HepG2 (cell line): ENCODE data around the gene DUSP9. TPM values are rescaled to one million over a fixed set of nuclear protein-coding genes. Genes with fewer than 3 reads are reported as not detected.

Experiments used
- HES4 ChIP-seq: sonication (generic); formaldehyde crosslinking; IDR thresholded peaks from 2 replicates; pipeline ENCODE4 v1.9.0; 2021; ENCODE audit warnings: mild to moderate bottlenecking, missing genetic modification reagents, borderline replicate concordance
- HOXA9 ChIP-seq: sonication (generic); formaldehyde crosslinking; IDR thresholded peaks from 2 replicates; pipeline ENCODE4 v1.8.1; 2022; ENCODE audit warnings: missing genetic modification reagents, mild to moderate bottlenecking, moderate library complexity, borderline replicate concordance
- IKZF5 ChIP-seq: IDR thresholded peaks from 2 replicates; pipeline ENCODE4 v1.6.1; 2018; ENCODE audit warnings: missing genetic modification reagents, mild to moderate bottlenecking, missing compliant biosample characterization
- NCOR1 ChIP-seq: fragments of 200-600 bp; sonication (generic); IDR thresholded peaks from 2 replicates; pipeline ENCODE4 v1.7.0; 2017; ENCODE audit warnings: antibody characterized with exemption, low read length, borderline replicate concordance
- RBM39 ChIP-seq: fragments of 200-400 bp; formaldehyde crosslinking; IDR thresholded peaks from one replicate; pipeline ENCODE4 v1.6.1; 2018; ENCODE audit warnings: antibody characterized with exemption, mild to moderate bottlenecking, low read depth, low read length; ENCODE audit not compliant: poor library complexity, severe bottlenecking
- SP5 ChIP-seq: IDR thresholded peaks from 2 replicates; pipeline ENCODE4 v1.6.1; 2016; ENCODE audit warnings: low read depth, borderline replicate concordance
- SRSF1 ChIP-seq: fragments of 200-400 bp; formaldehyde crosslinking; optimal IDR thresholded peaks from 2 replicates; pipeline ENCODE3; 2017; ENCODE audit warnings: mild to moderate bottlenecking, low read depth, low read length, moderate library complexity
- TCF12 ChIP-seq, 2 experiments: fragments of 450-650 bp in 1 of 2; sonication (generic) in 1 of 2; formaldehyde crosslinking in 1 of 2; IDR thresholded peaks; 2 replicates each; pipeline versions ENCODE4 v1.6.1 to v1.8.0; 2017 to 2022; ENCODE audit warnings: antibody characterized with exemption in 1 of 2, mild to moderate bottlenecking in 1 of 2, missing genetic modification reagents in 1 of 2, moderate library complexity in 1 of 2
- TRIM24 ChIP-seq: sonication (generic); formaldehyde crosslinking; IDR thresholded peaks from 2 replicates; pipeline ENCODE4 v1.8.0; 2022; ENCODE audit warnings: mild to moderate bottlenecking, missing genetic modification reagents
- ZNF318 ChIP-seq: sonication (generic); formaldehyde crosslinking; IDR thresholded peaks from 2 replicates; pipeline ENCODE4 v1.4.0; 2020; ENCODE audit warnings: mild to moderate bottlenecking, missing genetic modification reagents
- polyA plus RNA-seq, 8 experiments: library from polyadenylated mRNA; depleted of rRNA in 3 of 8; stranded (reverse) in 7 of 8; unstranded in 1 of 8; fragments of >200 nt; fragmentation: Illumina TruSeq in 4 of 8; extraction: Trizol in 4 of 8; gene quantifications; 2 replicates each; pipeline versions ENCODE4 v1.2.1 to v1.2.3, GENCODE V29; 2011 to 2016; ENCODE audit warnings: low read depth in 4 of 8, missing spikeins in 1 of 8, mixed read lengths in 1 of 8; ENCODE audit not compliant: insufficient read depth in 1 of 8
- total RNA-seq, 5 experiments: library from RNA; depleted of rRNA; stranded (reverse); fragments of >200 nt; fragmentation: Illumina TruSeq; extraction: Trizol; gene quantifications; 2 replicates each; pipeline ENCODE4 v1.2.3, GENCODE V29; 2016; ENCODE audit warnings: low read depth in 1 of 5
- TF ChIP-seq, protein P1 (sequence below): sonication (generic); formaldehyde crosslinking; IDR thresholded peaks from 2 replicates; pipeline ENCODE4 v1.4.0; 2020; ENCODE audit warnings: missing genetic modification reagents, borderline replicate concordance
- TF ChIP-seq, protein P2 (sequence below): sonication (generic); formaldehyde crosslinking; IDR thresholded peaks from 2 replicates; pipeline ENCODE4 v1.5.0; 2020; ENCODE audit warnings: mild to moderate bottlenecking, missing genetic modification reagents

The DUSP9 gene
- total and polyA plus RNA-seq, 2 of the 13 experiments (the other 11 are each of a cell fraction or from before 2014, with no cell fraction given): 235 to 435 TPM

GRCh38 chrX:153626863-153627674 is 19.9 kb upstream of the DUSP9 start (continued):
- TF ChIP-seq, protein P1, sequence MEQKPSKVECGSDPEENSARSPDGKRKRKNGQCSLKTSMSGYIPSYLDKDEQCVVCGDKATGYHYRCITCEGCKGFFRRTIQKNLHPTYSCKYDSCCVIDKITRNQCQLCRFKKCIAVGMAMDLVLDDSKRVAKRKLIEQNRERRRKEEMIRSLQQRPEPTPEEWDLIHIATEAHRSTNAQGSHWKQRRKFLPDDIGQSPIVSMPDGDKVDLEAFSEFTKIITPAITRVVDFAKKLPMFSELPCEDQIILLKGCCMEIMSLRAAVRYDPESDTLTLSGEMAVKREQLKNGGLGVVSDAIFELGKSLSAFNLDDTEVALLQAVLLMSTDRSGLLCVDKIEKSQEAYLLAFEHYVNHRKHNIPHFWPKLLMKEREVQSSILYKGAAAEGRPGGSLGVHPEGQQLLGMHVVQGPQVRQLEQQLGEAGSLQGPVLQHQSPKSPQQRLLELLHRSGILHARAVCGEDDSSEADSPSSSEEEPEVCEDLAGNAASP (CRISPR knock-in tag): peak; percentile 66; the same call in 1 of the 2 replicates
- no peak for TF ChIP-seq TCF12 (IDR thresholded peaks at IDR 0.05)
- TF ChIP-seq TCF12 (CRISPR knock-in tag; IDR thresholded peaks at IDR 0.05): peak; percentile 80; the same call in 1 of the 2 replicates
- no peak; the same call in 1 of the 2 replicates for TF ChIP-seq ZNF318
- TF ChIP-seq RBM39: no peak
- TF ChIP-seq HES4 (CRISPR knock-in tag): no peak
- TF ChIP-seq, protein P2, sequence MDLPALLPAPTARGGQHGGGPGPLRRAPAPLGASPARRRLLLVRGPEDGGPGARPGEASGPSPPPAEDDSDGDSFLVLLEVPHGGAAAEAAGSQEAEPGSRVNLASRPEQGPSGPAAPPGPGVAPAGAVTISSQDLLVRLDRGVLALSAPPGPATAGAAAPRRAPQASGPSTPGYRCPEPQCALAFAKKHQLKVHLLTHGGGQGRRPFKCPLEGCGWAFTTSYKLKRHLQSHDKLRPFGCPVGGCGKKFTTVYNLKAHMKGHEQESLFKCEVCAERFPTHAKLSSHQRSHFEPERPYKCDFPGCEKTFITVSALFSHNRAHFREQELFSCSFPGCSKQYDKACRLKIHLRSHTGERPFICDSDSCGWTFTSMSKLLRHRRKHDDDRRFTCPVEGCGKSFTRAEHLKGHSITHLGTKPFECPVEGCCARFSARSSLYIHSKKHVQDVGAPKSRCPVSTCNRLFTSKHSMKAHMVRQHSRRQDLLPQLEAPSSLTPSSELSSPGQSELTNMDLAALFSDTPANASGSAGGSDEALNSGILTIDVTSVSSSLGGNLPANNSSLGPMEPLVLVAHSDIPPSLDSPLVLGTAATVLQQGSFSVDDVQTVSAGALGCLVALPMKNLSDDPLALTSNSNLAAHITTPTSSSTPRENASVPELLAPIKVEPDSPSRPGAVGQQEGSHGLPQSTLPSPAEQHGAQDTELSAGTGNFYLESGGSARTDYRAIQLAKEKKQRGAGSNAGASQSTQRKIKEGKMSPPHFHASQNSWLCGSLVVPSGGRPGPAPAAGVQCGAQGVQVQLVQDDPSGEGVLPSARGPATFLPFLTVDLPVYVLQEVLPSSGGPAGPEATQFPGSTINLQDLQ (CRISPR knock-in tag): 0 out of 2 replicates have a peak, but pooled peaks have one; percentile 45
- no peak for TF ChIP-seq TRIM24 (CRISPR knock-in tag)
- TF ChIP-seq HOXA9: no peak
- peak; percentile 69; the same call in 1 of the 2 replicates for TF ChIP-seq NCOR1
- no peak for TF ChIP-seq IKZF5
- peak; percentile 40; the same call in 1 of the 2 replicates for TF ChIP-seq SP5
- TF ChIP-seq SRSF1: no peak
